Loucy (cell line): ENCODE measurements around the gene F5.

Experiments used
- CTCF ChIP-seq: fragments of 200-600 bp; sonication (generic); conservative IDR thresholded peaks from 2 replicates; pipeline ENCODE4 v1.5.1; 2014; ENCODE audit warnings: mild to moderate bottlenecking, antibody characterized with exemption, low read length
- EZH2phosphoT487 ChIP-seq: fragments of 200-600 bp; IDR thresholded peaks from 2 replicates; pipeline ENCODE4 v1.6.1; 2018; ENCODE audit warnings: antibody characterized with exemption, mild to moderate bottlenecking, moderate library complexity, borderline replicate concordance

GRCh38 chr1:169494343-169494742 lies 91.9 kb downstream of the F5 start:
- no peak for TF ChIP-seq CTCF
- no peak for TF ChIP-seq EZH2phosphoT487
